Fibroblast of lung (primary cell): ENCODE measurements around the gene OVCA2. TPM values are rescaled to one million over a fixed set of nuclear protein-coding genes. Genes with fewer than 3 reads are reported as not detected.
A peak's percentile ranks its signal among the peaks of the same experiment; 100 is the strongest.

Experiments
- DNase-seq, 2 donors: peaks; one replicate each; pipeline versions ENCODE4 v3.0.0 to v3.0.0-alpha.2; 2010; ENCODE audit warnings: low read depth in 2 of 2
- H2AFZ ChIP-seq: 2 replicates; pipeline ENCODE4 v1.5.1; 2012; ENCODE audit warnings: low read length, control low read depth, inconsistent platforms
- H3K27ac ChIP-seq: 2 replicates; pipeline ENCODE4 v1.5.1; 2011; ENCODE audit warnings: low read length, control low read depth; ENCODE audit not compliant: insufficient read depth
- H3K27me3 ChIP-seq: 2 replicates; pipeline ENCODE4 v1.5.1; 2011; ENCODE audit warnings: mild to moderate bottlenecking, low read length; ENCODE audit not compliant: control insufficient read depth, insufficient read depth
- H3K36me3 ChIP-seq: 2 replicates; pipeline ENCODE4 v1.5.1; 2011; ENCODE audit warnings: low read length; ENCODE audit not compliant: control insufficient read depth, insufficient read depth
- H3K4me1 ChIP-seq: 2 replicates; pipeline ENCODE4 v1.5.1; 2011; ENCODE audit warnings: low read length; ENCODE audit not compliant: control insufficient read depth, insufficient read depth; ENCODE audit errors: extremely low read depth
- H3K4me2 ChIP-seq: 2 replicates; pipeline ENCODE4 v1.5.1; 2011; ENCODE audit warnings: low read length, control low read depth; ENCODE audit not compliant: insufficient read depth; ENCODE audit errors: extremely low read depth
- H3K4me3 ChIP-seq, 4 experiments: fragments of 200-600 bp in 1 of 4; sonication (generic) in 1 of 4; replicated peaks in 1 of 4; 2 replicates each; pipeline ENCODE4 v1.5.1; 2011 to 2016; ENCODE audit warnings: low read length in 4 of 4, low read depth in 3 of 4, mild to moderate bottlenecking in 3 of 4, control low read depth in 2 of 4, inconsistent platforms in 1 of 4, mixed read lengths in 1 of 4; ENCODE audit not compliant: insufficient read depth in 1 of 4; ENCODE audit errors: control extremely low read depth in 1 of 4
- H3K79me2 ChIP-seq: 2 replicates; pipeline ENCODE4 v1.5.1; 2012; ENCODE audit warnings: mild to moderate bottlenecking, low read length, inconsistent platforms; ENCODE audit not compliant: control insufficient read depth, insufficient read depth
- H3K9ac ChIP-seq: 2 replicates; pipeline ENCODE4 v1.5.1; 2011; ENCODE audit warnings: mild to moderate bottlenecking, low read length, control low read depth; ENCODE audit not compliant: insufficient read depth
- H3K9me3 ChIP-seq: 2 replicates; pipeline ENCODE4 v1.5.1; 2012; ENCODE audit warnings: low read depth, low read length; ENCODE audit not compliant: control insufficient read depth, insufficient read depth
- H4K20me1 ChIP-seq: 2 replicates; pipeline ENCODE4 v1.5.1; 2011; ENCODE audit warnings: low read length; ENCODE audit not compliant: control insufficient read depth, insufficient read depth; ENCODE audit errors: extremely low read depth
- CTCF ChIP-seq, 2 donors: IDR thresholded peaks in 1 of 2; conservative IDR thresholded peaks in 1 of 2; 1 replicate in 1 of 2; 2 replicates in 1 of 2; pipeline ENCODE4 v1.5.1; 2011 to 2012; ENCODE audit warnings: low read length in 2 of 2, control low read depth in 1 of 2, inconsistent platforms in 1 of 2, low read depth in 1 of 2, mild to moderate bottlenecking in 1 of 2
- EZH2 ChIP-seq: IDR thresholded peaks from 2 replicates; pipeline ENCODE4 v1.5.1; 2012; ENCODE audit warnings: low read length, control low read depth, mild to moderate bottlenecking; ENCODE audit errors: missing control alignments
- polyA plus RNA-seq, 2 donors: library from polyadenylated mRNA; depleted of rRNA in 1 of 2; stranded (reverse) in 1 of 2; unstranded in 1 of 2; fragments of >200 nt; gene quantifications; 2 replicates each; pipeline ENCODE4 v1.2.1, GENCODE V29; 2011 to 2012; ENCODE audit warnings: missing spikeins in 1 of 2
- total RNA-seq: library from RNA; depleted of rRNA; stranded (reverse); fragments of >200 nt; gene quantifications from 2 replicates; pipeline ENCODE4 v1.2.1, GENCODE V29; 2014

OVCA2 gene
- total and polyA plus RNA-seq, 2 donors (not counting 1 experiment from before 2014, with no cell fraction given): 27.9 to 40.6 TPM

- Histone ChIP-seq H2AFZ (no peak overlapping the region), H3K27me3 (no peaks in the 10 kb centered on the region), H3K9me3 (no peaks in the 10 kb centered on the region), H3K36me3 (peaks cover 3% of the 10 kb centered on the region), H3K79me2 (peaks cover 2% of the 10 kb centered on the region), H3K9ac (peak overlapping the region; percentile 34), H3K4me3 (peak overlapping the region in 1 of 4 experiments; percentile 57), H3K4me2 (peak overlapping the region; percentile 78), H3K4me1 (peaks cover 40% of the 10 kb centered on the region), H3K27ac (peak overlapping the region; percentile 90), H4K20me1 (no peaks in the 10 kb centered on the region)
- TF ChIP-seq EZH2: no peak
- peak; percentile 51 to 67 for TF ChIP-seq CTCF (conservative IDR thresholded peaks at IDR 0.05 in 1 of 2, IDR thresholded peaks at IDR 0.05 in 1 of 2; ENCODE audit: low read depth in 1 of 2, low read length in 2 of 2)
- DNase-seq: peak; percentile 91 to 98
Measured at GRCh38 chr17:2090804-2091534, 49.1 kb downstream of the OVCA2 start.

GRCh38 chr17:2092253-2092652, 50.4 kb downstream of the OVCA2 start:
- H4K20me1 ChIP-seq: no peaks in the 10 kb centered on the region
- no peaks in the 10 kb centered on the region for H3K27me3 ChIP-seq
- H3K27ac ChIP-seq: no peak overlapping the region
- DNase-seq: no peak
- H3K4me2 ChIP-seq: no peak overlapping the region
- no peak overlapping the region for H3K4me3 ChIP-seq
- TF ChIP-seq CTCF (conservative IDR thresholded peaks at IDR 0.05 in 1 of 2, IDR thresholded peaks at IDR 0.05 in 1 of 2; ENCODE audit: low read depth in 1 of 2, low read length in 2 of 2): no peak
- TF ChIP-seq EZH2: no peak
- H3K79me2 ChIP-seq: peaks cover 2% of the 10 kb centered on the region
- no peak overlapping the region for H3K9ac ChIP-seq
- H2AFZ ChIP-seq: no peak overlapping the region
- no peaks in the 10 kb centered on the region for H3K9me3 ChIP-seq
- H3K36me3 ChIP-seq: peaks cover 3% of the 10 kb centered on the region
- H3K4me1 ChIP-seq: peaks cover 34% of the 10 kb centered on the region

Other genes starting within 250 kb of the OVCA2 start
- 8.7 and 11.6 TPM in 2 replicates for gene SMYD4, start 212.1 kb upstream of the OVCA2 start, total RNA-seq
- gene SMYD4, start 212.1 kb upstream of the OVCA2 start, polyA plus RNA-seq: 5.1 and 5.8 TPM in 2 replicates
- 14.6 and 22.3 TPM in 2 replicates for gene RPA1, start 212.0 kb upstream of the OVCA2 start, total RNA-seq
- gene RPA1, start 212.0 kb upstream of the OVCA2 start, polyA plus RNA-seq: 55.4 and 104 TPM in 2 replicates
- gene RTN4RL1, start 16.7 kb upstream of the OVCA2 start, total RNA-seq: 0.51 and 0.83 TPM in 2 replicates
- 0.14 and 0.39 TPM in 2 replicates for gene RTN4RL1, start 16.7 kb upstream of the OVCA2 start, polyA plus RNA-seq
- gene DPH1, start 11.9 kb upstream of the OVCA2 start, total RNA-seq: 21.3 and 23.1 TPM in 2 replicates
- 28.5 and 31.3 TPM in 2 replicates for gene DPH1, start 11.9 kb upstream of the OVCA2 start, polyA plus RNA-seq
- gene HIC1, start 13.1 kb downstream of the OVCA2 start, total RNA-seq: 29.1 and 30.0 TPM in 2 replicates
- gene HIC1, start 13.1 kb downstream of the OVCA2 start, polyA plus RNA-seq: 8.2 and 11.3 TPM in 2 replicates